Hematopoietic multipotent progenitor cell treated with erythropoietin and hydrocortisone succinate and interleukin-3 and kit ligand, for 15 days (in vitro differentiated cells): ENCODE measurements around the gene MCIDAS.

Experiments used
- DNase-seq: peaks from one replicate; pipeline ENCODE4 v3.0.0-alpha.2; 2015; ENCODE audit warnings: low spot score

Gene MCIDAS

DNA sequence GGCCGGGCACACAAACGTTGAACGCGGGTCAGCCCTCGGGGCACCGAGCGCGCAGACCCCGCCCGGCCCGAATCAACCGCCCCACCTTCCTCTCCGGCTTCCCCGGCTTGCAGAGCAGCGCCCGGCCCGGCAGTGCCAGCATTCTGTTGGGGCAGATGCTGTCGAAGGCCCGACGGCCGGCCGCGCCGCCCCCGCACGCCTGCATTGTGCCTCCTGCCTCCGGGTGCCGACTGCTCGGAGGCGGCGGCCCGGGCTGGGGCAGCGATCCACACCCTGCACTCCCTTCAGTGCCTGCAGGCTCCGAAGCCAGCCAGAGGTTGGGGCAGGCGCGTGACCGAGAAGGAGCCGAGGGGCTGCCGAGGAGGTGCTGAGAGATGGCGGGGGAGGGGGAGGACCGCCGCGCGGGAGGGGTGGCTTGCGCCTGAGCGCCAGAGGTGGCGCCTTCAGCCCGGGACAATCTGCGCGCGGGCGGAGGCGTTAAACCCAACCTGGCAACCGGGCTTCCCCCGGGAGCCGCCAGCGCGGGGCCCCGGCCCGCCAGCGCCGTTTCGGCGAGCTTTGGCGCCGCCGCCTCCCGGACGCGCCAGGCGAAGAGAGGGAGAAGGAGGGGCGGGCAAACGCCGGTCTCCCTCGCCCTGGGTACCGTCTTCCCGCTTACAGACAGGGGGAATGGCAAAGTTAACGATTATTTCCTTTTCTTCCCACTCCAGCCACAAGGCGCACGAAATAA is at the start of gene MCIDAS:
MCIDAS (minus strand) TSS at position 382 of the 730 bp plus-strand sequence; CDS start at position 205, 177 bp downstream.
- DNase-seq, result no peak

- DNase-seq, result no peak
Measured at GRCh38 chr5:55276771-55277170, 49.7 kb upstream of the MCIDAS start.

GRCh38 chr5:55258339-55258738 is 31.2 kb upstream of the MCIDAS start:
- DNase-seq, result no peak

GRCh38 chr5:55254802-55255201 is 27.7 kb upstream of the MCIDAS start:
- no peak for DNase-seq

- no peak for DNase-seq
Measured at GRCh38 chr5:55250064-55250463, 22.9 kb upstream of the MCIDAS start.

GRCh38 chr5:55241746-55242145 is 14.6 kb upstream of the MCIDAS start:
- no peak for DNase-seq

DNA sequence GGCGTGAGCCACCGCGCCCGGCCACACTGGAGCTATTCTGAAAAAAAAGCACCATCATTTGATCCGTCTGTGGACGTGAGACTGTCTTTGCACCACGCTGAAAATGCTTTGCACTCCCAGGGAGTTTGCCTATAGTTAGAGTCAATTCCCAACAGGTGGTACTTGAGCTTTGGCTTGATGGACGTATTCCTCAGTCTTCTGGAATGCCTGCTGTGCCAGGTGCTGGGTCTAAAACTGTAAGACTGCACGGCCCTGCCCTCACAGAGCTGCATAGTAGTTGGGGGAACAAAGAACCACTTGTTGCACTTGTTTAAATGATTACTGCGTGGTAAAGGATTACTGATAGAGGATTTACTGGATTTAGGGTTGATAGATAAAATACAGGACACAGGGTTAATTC is 9.7 kb upstream of the MCIDAS start:
- no peak for DNase-seq

GRCh38 chr5:55234121-55234700 is 7.1 kb upstream of the MCIDAS start:
- no peak for DNase-seq

- DNase-seq, result no peak
Measured at GRCh38 chr5:55232985-55233928, 6.1 kb upstream of the MCIDAS start, which contains the start of gene CCNO. CCNO (minus strand) TSS chr5:55233608; CDS start chr5:55233523, 85 bp downstream.

GRCh38 chr5:55232271-55232984 is 5.3 kb upstream of the MCIDAS start:
- no peak for DNase-seq

- DNase-seq, result no peak
Measured at GRCh38 chr5:55231919-55232270, 4.8 kb upstream of the MCIDAS start.

- no peak for DNase-seq
Measured at GRCh38 chr5:55231029-55231918, 4.2 kb upstream of the MCIDAS start.

GRCh38 chr5:55230086-55230629 is 3.0 kb upstream of the MCIDAS start:
- no peak for DNase-seq

DNA sequence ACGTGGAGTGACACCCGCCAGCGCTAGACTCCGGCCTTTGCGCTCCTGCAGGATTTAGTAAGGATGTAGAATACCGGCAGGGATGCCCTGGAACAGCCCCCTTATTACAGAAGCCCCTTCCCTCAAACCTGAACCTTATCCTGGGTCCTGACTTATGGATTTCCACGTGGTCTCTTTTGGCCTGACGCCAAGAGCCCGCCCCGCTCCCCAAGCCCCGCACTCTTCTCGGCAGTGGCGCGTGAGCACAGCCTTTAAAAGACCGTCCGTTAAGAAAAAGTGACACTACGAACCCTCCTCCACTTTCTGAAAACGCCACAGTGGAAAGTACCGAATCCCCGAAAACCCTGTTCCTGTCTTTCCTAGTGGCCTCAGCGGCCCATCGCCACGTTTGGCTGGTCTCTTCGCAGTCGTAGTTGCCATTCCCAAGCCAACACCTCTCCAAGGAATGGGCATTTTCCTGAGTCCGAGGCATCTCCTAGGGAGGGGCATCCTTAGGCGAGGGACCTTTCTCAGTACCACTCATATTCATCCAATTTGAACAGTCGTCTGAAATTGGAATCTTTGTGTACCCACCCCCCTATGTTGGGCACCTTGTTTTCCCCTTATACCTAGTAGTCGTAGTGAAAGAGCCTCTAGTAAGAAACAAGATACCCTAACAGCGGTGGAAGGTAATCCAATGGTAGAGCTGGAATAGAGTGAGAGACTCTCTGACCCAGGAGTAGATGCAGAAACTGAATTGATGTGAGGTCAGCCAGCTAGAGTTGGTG is 732 bp upstream of the MCIDAS start:
- DNase-seq, result no peak

- DNase-seq, result peak; percentile 12
Measured at GRCh38 chr5:55226027-55226933, 835 bp downstream of the MCIDAS start.

DNA sequence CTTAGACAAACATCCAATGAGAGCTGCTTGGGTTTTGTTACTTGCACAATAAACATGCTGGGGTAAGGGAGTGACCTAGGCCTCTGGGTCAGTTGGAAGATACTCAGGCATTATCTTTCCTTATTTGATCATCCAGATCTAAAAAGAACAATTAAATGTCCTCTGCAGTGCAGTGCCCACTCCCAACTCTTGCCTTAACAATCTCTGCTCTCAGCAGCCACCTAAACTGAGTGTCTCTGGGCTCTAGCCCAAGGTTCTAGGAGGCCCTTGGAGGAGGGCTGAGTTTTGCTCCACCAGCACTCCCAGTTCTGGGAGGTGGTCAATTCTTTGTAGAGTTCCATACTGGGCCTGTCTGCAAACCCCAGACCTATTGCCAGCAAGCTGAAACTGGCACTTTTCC is 1.8 kb downstream of the MCIDAS start:
- DNase-seq, result no peak

- no peak for DNase-seq
Measured at GRCh38 chr5:55223812-55224240, 3.3 kb downstream of the MCIDAS start.

DNA sequence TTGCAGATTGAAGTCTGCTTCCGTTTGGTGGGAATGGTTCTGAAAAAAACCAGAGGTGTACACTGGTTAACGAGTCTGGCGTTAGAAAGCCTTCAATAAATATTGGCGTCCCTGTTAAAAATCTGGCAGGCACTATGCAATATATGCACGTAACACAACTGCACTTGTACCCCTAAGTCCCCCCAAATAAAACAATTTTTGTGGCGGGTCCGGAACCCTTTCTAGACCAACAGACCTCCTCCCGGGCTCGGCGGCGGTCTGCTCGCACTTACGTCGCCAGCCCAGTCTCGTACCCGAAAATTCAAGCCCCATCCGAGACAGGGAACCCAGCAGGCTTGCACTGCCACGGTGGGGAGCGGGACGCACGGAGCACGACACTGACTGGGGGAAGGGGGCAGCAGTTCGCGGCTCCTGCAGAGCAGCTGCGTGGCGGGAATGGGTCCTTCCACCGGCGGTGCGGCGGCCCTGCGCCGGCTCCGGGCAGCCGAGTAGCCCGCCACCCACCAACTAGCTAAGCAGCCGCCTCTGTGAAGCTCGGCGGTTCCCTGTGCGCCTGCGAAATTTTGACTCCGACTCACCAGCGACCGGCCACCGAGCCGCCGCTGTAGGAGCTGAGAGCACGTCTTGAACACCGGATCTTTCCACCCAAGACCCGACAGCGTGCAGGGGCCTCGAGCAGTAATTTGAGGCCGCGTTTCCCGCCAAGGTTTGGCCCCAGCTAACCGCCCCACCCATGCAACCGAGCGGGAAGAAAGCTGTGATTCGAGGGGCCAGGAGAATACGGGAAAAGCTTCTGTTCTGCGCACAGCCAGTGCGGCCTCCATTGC is 3.9 kb downstream of the MCIDAS start:
- DNase-seq, result no peak
